GM10847 (cell line): ENCODE measurements around the gene ROS1.

Experiments
- POLR2A ChIP-seq: IDR thresholded peaks from 2 replicates; pipeline ENCODE4 v1.6.1; 2011; ENCODE audit not compliant: insufficient read length; ENCODE audit errors: extremely low read depth

The ROS1 gene

GRCh38 chr6:117359581-117359980, 66.2 kb downstream of the ROS1 start:
- no peak for TF ChIP-seq POLR2A

DNA sequence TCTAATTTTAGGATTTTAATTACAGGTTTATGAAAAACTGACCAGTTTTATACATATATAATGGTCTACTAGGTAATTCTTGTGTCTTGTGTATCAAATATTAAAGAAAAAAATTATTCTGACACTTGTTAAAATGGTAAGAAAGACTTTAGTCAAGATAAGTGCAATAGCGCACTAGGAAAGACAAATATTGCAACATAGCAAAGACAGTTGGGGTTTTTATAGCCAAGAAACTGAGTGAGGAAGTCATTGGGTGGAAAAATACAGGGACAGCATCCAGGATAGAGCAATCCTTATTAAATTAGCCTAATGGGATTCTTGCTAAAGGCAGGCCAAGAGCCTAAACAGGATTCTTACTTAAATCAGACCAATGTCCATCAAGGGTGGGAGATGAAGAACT, 71.1 kb downstream of the ROS1 start:
- no peak for TF ChIP-seq POLR2A

GRCh38 chr6:117352466-117353081, 73.2 kb downstream of the ROS1 start:
- TF ChIP-seq POLR2A = no peak

DNA sequence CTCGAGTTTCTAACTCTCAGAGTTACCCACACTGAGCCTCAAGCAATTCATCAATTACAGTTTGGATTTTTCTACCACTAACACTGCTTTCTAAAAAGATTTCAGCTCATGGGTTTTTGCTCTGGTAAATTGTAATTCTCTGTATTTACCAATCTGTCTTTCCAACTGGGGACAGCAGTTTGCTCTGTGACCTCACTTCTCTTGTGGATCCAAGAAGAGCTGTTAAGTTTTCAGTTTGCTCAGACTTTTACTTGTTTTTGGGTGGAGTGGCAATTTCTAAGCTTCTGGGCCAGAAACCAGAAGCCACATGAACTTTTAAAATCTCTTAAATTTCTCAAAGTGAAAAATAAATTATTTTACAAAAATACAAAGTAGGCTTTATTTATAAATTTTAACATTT, 74.2 kb downstream of the ROS1 start:
- TF ChIP-seq POLR2A = no peak

DNA sequence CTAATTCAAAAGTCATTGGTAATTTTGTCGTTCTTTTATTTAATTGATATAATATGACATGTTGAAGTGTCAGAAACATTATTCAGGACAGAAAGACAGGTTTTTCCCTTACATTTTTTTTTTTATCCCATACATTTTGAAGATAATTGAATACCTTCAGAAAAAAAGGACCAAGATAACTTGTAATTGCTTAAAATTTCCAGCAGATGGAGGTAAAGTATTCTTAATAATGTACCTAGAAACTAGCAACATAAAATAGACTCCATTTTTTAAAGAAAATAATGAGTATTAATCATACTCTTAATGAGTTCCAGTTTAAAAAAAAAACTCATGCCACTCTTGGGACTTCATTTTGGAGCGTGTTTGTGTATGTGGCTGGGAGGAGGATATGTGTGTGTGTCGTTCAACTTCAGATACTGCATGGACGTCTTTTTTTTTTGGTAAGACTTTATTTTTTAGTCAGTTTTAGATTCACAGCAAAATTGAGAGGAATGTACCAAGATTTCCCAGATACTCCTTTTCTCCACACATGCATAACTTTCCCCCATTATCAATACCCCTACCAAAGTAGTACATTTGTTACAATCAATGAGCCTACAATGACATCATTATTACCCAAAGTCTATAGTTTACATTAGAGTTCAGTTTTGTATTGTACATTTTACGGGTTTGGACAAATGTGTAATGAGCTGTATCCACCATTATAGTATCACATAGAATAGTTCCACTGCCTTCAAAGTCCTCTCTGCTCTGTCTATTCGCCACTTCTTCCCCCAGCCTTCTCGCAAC, 79.4 kb downstream of the ROS1 start:
- no peak for TF ChIP-seq POLR2A

- TF ChIP-seq POLR2A = no peak
These were observed 80.5 kb downstream of the ROS1 start for GRCh38 chr6:117345292-117345610.

DNA sequence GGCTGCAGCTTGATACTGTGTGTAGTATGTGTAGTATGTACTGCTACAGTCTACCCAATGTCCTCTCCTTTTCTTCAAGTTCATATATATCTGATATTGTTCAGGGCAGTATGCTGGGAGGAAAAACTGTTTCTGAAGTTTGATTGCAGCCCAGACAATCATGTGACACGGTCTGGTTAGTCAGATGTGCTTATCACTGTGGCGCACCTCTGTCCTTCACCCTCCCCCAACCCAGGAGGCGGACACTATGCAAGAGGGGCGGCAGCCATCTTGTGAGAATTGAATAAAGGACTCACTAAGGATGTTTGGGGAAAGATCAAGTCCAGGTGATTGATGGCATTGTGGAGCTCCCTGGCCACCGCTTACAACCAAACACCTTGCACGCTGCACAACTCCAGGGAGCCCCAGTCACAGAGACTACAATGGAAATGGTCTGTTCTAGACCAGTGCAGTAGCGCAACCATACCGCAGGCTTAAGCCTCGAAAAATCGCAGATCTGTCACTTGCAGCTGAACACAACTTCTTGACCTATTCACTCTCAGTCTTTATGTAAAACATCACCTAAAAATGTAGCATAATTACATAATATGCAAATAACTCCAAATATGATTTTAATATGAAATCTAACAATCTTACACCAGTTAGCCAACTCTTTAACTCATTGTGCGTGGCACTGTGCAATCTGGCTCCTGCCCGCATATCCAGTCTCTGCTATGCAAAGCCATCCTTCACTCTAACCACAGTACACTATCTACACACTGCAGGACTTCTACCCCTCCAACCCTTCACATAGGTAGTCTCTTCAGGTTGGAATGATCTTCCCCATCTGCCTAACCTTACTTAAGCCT, 81.1 kb downstream of the ROS1 start:
- no peak for TF ChIP-seq POLR2A

DNA sequence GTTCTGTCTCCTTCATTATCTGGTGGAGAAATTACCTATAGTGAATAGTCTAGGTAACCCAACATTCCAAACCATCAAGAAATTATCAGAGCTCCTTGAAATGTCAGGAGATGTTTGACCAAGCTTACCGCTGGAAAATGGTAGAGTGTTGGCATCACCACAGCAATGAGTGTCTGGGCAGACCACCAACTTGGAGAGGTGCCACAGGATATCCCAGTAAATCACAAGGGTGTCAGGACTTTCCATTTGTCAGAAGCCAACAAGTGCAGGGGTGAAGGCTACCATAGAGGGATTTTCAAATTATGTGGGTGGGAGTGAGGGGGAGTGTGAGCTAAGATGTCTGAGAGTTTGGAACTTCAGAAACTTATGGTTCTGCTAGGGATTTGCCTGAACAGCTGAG, 87.2 kb downstream of the ROS1 start:
- no peak for TF ChIP-seq POLR2A

- TF ChIP-seq POLR2A = no peak
These were observed 95.8 kb downstream of the ROS1 start for GRCh38 chr6:117329926-117330325.

- no peak for TF ChIP-seq POLR2A
These were observed 97.2 kb downstream of the ROS1 start for GRCh38 chr6:117328500-117328899.

GRCh38 chr6:117328005-117328389, 97.7 kb downstream of the ROS1 start:
- no peak for TF ChIP-seq POLR2A

DNA sequence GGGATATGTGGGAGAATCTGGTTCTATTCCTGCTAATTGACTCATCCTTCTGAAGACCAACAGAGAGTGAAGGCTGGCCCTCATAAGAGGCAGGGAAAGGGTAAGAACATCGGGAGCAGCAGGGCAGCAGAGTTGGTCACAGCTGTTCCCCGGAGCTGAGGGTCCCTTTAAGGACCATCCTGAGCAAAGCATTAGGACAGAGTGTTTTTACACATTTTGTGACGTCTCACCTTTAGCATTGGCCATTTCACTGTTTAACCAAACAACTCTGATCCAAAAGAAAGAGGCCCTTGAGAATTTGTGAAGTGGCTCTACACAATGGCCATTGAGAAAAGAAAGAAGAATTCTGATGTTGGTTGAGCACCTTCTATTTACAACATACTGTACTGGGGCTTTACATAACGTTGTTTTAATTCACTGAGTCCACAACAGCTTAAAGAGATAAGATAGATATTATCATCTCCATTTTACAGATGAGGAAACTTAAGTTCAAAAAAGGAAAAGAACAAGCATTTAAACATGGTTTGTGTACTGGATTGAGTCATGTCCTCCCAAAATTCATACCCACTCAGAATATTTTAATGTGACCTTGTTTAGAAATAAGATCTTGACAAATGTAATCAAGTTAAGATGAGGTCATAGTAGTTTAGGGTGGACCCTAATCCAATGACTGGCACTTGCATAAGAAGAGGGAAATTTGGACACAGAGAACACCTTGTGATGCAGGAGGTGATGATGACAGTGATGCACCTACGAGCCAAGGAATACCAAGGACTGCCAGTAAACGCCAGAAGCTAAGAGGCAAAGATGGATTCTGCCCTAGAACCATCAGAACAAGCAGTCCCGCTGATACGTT, 98.4 kb downstream of the ROS1 start:
- no peak for TF ChIP-seq POLR2A

DNA sequence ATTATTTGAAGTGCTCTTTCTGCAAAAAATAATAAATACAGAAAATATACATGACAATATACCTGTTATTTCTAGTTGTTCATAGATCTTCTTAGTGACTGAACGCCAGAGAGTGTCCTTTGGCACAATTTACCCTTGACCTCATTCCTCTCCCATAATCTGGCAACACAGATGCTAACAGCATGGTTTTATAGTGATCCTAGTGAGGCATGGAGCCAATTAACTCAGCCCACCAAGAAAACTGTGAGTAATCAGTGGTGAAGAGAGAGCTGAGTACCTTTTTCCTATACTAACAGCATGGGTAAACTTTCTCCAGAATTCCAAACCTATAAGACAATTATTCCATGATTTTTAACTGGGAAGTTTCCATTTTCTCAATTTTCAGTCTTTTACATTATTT, 99.3 kb downstream of the ROS1 start:
- no peak for TF ChIP-seq POLR2A

DNA sequence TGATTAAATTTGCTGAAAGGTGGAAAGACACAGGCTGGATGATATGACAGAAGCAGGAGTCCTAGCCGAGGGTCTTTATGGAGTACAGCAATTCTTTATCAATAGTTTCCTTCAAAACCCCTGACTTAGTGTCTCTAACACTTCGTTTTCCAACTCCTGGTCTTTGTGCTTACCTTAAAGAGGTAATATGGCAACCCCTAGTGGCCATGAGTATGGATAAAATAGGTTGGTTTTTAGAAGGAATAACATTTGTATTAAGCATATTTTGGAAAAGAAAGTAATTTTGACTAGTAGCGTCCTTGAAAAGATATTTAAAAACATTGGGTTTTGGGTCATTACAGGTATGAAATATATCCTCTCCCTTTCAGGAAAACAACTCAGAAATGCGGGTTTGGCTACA, 108.5 kb downstream of the ROS1 start:
- TF ChIP-seq POLR2A = no peak

GRCh38 chr6:117311726-117312125, 114.0 kb downstream of the ROS1 start:
- TF ChIP-seq POLR2A = no peak
